COLO829 (cell line): ENCODE data around the gene ZBTB7C.

Experiments
- DNase-seq: peaks from one replicate; pipeline ENCODE4 v3.0.0; 2012; ENCODE audit warnings: low spot score

Gene ZBTB7C

GRCh38 chr18:48418539-48419276 is 9.5 kb upstream of the ZBTB7C start:
- no peak for DNase-seq

- no peak for DNase-seq
These were observed 8.8 kb upstream of the ZBTB7C start for GRCh38 chr18:48417985-48418384.

GRCh38 chr18:48413342-48413741 is 4.2 kb upstream of the ZBTB7C start:
- DNase-seq = no peak

DNA sequence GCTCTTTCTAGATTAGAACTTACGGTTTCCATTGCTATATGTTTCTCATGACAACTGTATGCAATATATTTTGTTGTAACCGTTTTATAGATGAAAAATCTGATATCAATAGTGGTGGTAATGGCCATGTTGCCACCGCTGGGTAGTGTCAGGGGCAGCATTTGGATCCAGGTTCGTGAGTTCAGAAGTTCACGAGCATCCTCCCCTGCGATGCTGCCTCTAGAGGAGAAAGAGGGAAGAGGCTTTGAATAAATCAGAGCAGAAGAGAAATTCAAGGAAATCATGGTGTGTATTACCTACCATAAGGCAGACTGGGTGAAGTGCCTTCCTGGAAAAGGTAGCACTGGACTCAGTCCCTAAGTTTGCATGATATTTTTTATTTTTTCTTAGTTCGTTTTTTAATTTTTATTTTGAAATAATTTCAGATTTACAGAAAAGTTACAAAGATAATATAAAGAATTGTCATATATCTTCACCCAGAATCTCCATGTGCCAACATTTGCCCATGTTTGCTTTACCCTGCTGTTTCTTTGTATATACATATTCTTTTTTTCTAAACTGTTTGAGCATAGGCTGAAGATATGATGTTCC is 3.3 kb upstream of the ZBTB7C start:
- DNase-seq = peak; percentile 26

- peak; percentile 57 for DNase-seq
These were observed 1.1 kb upstream of the ZBTB7C start for GRCh38 chr18:48410095-48410920.

DNA sequence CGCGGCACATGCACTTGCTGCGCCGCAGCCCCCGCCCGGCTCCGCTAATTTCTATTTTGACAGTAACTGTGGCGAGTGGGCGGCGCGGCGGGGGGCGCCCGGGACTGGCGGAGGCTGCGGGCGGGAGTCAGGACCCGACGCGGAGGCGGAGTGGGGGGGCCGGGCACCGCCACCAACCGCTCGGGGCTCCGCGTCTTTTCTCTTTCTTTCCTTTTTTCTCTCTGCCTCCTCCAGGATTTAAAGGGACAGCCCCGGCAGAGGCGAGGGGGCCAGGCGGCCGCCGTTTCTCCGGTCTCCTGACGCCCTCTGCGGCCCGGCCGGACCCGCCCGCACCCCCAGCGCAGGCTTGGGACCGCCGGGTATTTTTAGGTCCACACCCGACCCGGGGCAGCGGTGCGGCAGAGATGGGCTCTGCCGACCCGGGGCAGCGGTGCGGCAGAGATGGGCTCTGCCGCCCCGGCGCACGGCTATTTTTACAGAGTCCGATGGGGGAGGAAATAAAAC is 460 bp upstream of the ZBTB7C start:
- DNase-seq = no peak

- no peak for DNase-seq
These were observed 964 bp downstream of the ZBTB7C start for GRCh38 chr18:48408111-48408726.

DNA sequence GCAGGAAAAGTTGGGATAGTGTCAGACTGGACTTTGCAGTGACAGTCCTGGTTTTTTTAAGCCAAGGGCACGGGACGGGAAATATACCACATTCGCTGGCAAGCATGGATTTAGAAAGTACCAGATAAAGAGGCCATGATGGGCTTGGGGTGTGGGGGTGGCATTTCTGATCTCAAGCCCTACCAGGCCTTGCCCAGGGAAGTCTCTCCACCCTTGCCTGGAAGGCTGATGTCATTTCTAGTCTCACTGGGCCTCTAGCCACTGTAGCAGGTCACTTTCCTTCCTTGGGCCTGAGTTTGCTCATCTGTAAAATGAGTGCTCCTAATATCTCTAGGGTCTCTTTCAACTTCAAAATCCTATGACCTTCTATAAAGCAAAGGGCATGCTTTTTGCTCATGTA is 1.8 kb downstream of the ZBTB7C start:
- no peak for DNase-seq

DNA sequence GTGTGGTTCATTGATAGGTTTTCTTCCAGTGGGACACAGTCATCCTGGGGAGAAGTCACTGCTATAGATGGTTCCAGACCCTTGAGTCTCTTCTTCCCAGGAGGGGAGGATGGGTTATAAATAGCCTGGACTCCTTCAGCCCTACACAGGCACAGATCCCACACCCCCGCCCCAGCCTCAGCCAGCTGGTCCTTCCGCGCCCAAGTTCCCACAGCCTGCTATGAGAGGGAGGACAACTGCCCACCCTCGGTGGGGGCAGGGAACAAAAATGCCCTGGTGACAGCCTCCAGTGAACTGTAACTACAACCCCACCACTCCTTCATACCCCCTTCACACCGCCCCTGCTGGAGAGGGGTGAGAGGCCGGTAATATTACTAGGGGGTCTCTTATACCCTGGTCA is 3.2 kb downstream of the ZBTB7C start:
- no peak for DNase-seq

GRCh38 chr18:48404716-48405507 is 4.3 kb downstream of the ZBTB7C start:
- peak; percentile 61 for DNase-seq

GRCh38 chr18:48402953-48403352 is 6.2 kb downstream of the ZBTB7C start:
- DNase-seq = no peak

GRCh38 chr18:48399303-48400075 is 9.7 kb downstream of the ZBTB7C start:
- DNase-seq = no peak

DNA sequence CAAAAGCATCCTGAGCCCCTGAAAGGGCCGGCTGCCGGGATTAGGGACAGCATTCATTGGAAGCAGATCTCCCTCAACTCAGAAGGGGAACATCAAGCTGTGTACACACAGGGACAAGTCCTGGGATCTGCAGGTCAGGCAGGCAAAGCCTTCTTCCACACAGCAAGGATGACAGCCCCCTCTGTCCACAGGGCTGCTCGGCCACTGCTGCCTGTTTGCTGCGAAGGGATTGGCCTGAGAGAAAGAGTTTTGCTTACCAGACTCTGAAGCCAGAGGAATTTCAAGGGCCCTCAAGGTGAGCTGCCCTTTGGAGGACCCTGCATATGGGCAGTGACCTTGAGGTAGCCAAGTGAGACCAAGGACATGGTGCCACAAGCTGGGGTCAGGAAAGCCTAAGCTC is 11.1 kb downstream of the ZBTB7C start:
- DNase-seq = no peak

DNA sequence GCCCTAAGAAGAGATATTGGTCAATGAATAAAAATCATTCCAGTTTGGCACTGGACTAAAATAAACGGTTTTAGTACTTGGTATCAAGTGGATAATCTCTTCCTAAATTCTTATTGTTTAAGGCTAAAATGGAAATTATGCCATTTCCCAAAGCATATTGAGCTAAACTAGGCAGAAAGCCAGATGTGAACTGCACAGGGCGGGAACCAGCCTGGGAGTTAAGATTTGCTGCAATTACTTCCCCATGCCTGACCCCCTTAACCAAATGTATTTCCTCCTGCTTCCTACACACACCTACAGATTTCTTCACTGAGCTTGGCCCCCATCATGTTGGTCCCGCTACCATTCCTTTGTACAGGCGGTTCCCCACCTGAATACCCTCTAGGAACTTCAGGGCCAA is 12.2 kb downstream of the ZBTB7C start:
- DNase-seq = no peak

DNA sequence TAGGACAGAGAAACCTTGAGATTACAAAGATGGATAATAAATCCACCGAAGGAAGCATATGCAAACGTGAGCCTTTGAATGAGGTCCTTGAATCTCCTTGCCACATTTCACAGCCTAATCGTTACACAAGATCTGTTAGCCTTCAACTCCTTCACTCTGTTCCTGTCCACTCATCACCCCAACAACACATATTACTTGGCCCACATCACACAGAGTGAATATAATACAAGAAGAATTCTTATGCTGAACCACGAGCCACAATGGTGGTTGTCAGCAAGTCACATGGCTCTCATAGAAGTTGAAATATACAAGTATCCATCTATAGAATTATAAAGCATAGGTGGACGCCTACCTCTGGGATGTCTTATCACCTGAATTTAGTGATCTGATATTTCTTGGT is 12.6 kb downstream of the ZBTB7C start:
- no peak for DNase-seq

GRCh38 chr18:48395646-48396045 is 13.5 kb downstream of the ZBTB7C start:
- DNase-seq = no peak

GRCh38 chr18:48394176-48394575 is 15.0 kb downstream of the ZBTB7C start:
- no peak for DNase-seq

- no peak for DNase-seq
These were observed 15.4 kb downstream of the ZBTB7C start for GRCh38 chr18:48393776-48394175.

GRCh38 chr18:48393170-48393569 is 16.0 kb downstream of the ZBTB7C start:
- DNase-seq = no peak

DNA sequence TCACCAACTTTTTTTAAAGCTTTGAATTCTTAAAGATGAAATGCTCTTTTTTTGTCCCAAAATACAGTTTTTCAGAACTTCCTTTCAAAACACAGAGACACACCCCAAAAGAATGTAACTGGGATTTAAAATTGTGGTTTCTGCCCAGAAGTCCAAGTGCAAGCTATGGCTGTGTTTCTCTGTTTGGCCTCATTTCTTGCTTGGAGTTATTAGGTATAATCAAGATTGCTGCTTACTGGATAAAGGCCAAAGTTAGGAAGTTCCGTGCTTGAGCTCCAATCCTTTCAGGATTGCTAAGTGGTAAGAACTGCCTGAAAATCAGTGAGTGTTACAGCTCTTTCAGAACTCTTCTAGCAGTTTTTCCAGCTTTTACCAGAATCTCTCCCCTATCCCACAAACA is 16.9 kb downstream of the ZBTB7C start:
- no peak for DNase-seq

- no peak for DNase-seq
These were observed 17.3 kb downstream of the ZBTB7C start for GRCh38 chr18:48391868-48392267.
